SK-N-MC (cell line): ENCODE measurements around the gene CARD19.

Experiments used
- EZH2 ChIP-seq: fragments of 200-600 bp; sonication (generic); IDR thresholded peaks from one replicate; pipeline ENCODE4 v1.6.1; 2017; ENCODE audit warnings: antibody characterized with exemption
- POLR2AphosphoS5 ChIP-seq: IDR thresholded peaks from 2 replicates; pipeline ENCODE4 v1.6.1; 2012; ENCODE audit warnings: mild to moderate bottlenecking, low read depth, low read length, borderline replicate concordance

DNA sequence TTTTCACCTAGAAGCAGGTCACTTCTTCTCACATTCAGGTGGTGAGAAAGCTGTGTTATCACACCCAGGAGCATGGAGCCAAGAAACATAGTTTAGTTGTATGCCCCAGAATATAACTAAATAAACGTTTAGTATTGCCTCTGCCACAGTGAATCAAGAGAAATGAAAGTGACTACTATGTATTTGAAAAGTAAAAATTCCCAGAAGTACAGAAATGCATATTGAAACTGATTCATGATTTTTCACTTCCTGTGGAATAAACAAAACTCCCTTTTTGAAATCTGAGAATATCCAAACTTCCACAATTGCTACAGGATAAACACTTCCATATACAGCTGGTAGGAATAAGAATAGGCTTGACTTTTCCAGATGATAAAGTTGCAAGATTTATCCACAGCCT lies 53.3 kb downstream of the CARD19 start:
- no peak for TF ChIP-seq EZH2
- no peak for TF ChIP-seq POLR2AphosphoS5
